Aorta (tissue), 5 donors: Measurements from ENCODE around the gene GPATCH3. TPM values are rescaled to one million over a fixed set of nuclear protein-coding genes. Genes with fewer than 3 reads are reported as not detected.

Source experiments
- ATAC-seq: fragments of 200-7000 bp; cut with Tn5 transposase; one replicate; pipeline ENCODE4 v1.9.1; 2022; ENCODE audit warnings: moderate library complexity; ENCODE audit not compliant: low FRiP score
- DNase-seq, 2 donors: peaks; one replicate each; pipeline ENCODE4 v3.0.0-alpha.2; 2020
- H3K27ac ChIP-seq, 2 donors: one replicate each; pipeline ENCODE4 v1.5.1; 2013; ENCODE audit warnings: low read length in 2 of 2, mild to moderate bottlenecking in 2 of 2, moderate library complexity in 2 of 2, control low read depth in 1 of 2, inconsistent platforms in 1 of 2, low read depth in 1 of 2
- H3K27me3 ChIP-seq, 2 donors: one replicate each; pipeline ENCODE4 v1.6.1; 2013; ENCODE audit warnings: control low read depth in 1 of 2, low read length in 1 of 2, mild to moderate bottlenecking in 1 of 2, moderate library complexity in 1 of 2; ENCODE audit not compliant: insufficient read depth in 2 of 2, control insufficient read depth in 1 of 2
- H3K36me3 ChIP-seq, 2 donors: one replicate each; pipeline ENCODE4 v1.6.1; 2013; ENCODE audit warnings: control low read depth in 1 of 2, low read length in 1 of 2, mild to moderate bottlenecking in 1 of 2; ENCODE audit not compliant: insufficient read depth in 2 of 2, control insufficient read depth in 1 of 2
- H3K4me1 ChIP-seq, 2 donors: one replicate each; pipeline ENCODE4 v1.6.1; 2013; ENCODE audit warnings: low read length in 2 of 2, control low read depth in 1 of 2, mild to moderate bottlenecking in 1 of 2, moderate library complexity in 1 of 2; ENCODE audit not compliant: insufficient read depth in 2 of 2, control insufficient read depth in 1 of 2
- H3K4me3 ChIP-seq, 2 donors: one replicate each; pipeline ENCODE4 v1.5.1; 2013; ENCODE audit warnings: low read length in 2 of 2, control low read depth in 1 of 2, mild to moderate bottlenecking in 1 of 2
- H3K9me3 ChIP-seq: one replicate; pipeline ENCODE4 v1.6.1; 2013; ENCODE audit warnings: mild to moderate bottlenecking, low read length; ENCODE audit not compliant: control insufficient read depth
- WGBS, 2 donors: extraction: QIAGEN DNeasy Blood & Tissue Kit; methylation state at CpG; one replicate each; pipeline ENCODE4 v1.1.7; 2013; 5-methylcytosine and 5-hydroxymethylcytosine counted together
- intact Hi-C, 2 donors: fragments of 100-400 bp; cut with DNase I; formaldehyde crosslinking; loops; one replicate each; pipeline versions ENCODE4 v1.14.2 to v1.15.0; 2022
- polyA plus RNA-seq, 2 donors: library from polyadenylated mRNA; stranded (reverse); fragments of 200-250 nt; gene quantifications; one replicate each; pipeline ENCODE4 v1.2.3, GENCODE V29; 2013
- total RNA-seq, 2 donors: library from RNA; stranded (reverse); fragmentation: NEBNext Ultra II Directional; extraction: Animal tissue kit (Norgen Biotek cat#: 25700); gene quantifications; one replicate each; pipeline ENCODE4 v1.2.1, GENCODE V29; 2021
- donor health status: healthy with polysubstance abuse.
- donor health status: Bipolar disorder and iron deficiency.
- donor health status: DM: no; HTN: no; CAD: no.
- donor health status: DM: no; HTN: no; CAD: no.
- donor health status: DM: yes; HTN: yes; CAD: no.

Gene GPATCH3
- total and polyA plus RNA-seq, 4 donors = 7.5 to 16.4 (median 11.2) TPM

- Histone ChIP-seq H3K4me3 (no peak overlapping the region), H3K9me3 (no peaks in the 10 kb centered on the region), H3K36me3 (no peaks in the 10 kb centered on the region), H3K27ac (no peak overlapping the region), H3K4me1 (no peaks in the 10 kb centered on the region), H3K27me3 (no peaks in the 10 kb centered on the region)
- ATAC-seq = no peak
- peak in 1 of 2 donors; percentile 50 for DNase-seq
- 59 to 65% methylated on average over 6 of the region's 6 CpGs for WGBS, 2 donors
- intact Hi-C loops = no loop called here
Measured at GRCh38 chr1:26907071-26907917, 7.0 kb upstream of the GPATCH3 start.

DNA sequence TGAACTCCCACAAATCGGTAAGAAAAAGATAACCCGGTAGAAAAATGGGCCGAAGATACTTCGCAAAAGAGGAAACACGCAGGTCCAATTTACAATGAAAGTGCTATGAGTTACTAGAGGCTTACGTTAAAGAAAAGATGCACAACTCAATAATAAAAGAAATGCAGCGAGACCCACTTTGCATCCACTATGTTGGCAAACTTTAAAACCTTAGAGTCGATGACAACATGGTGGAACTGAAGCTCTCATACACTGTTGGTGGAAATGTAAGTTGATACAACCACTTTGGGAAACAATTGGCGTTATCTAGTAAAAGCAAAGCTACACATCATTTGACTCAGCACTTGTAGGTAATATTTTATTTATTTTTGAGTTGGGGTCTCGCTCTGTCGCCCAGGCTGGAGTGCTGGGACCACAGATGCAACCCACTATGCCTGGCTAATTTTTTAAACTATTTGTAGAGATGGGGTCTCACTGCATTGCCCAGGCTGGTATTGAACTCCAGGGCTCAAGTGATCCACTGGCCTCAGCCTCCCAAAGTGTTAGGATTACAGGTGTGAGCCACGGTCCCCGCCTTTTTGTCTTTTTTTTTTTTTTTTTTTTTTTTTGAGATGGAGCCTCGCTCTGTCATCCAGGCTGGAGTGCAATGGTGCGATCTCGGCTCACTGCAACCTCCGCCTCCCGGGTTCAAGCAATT, 696 bp upstream of the GPATCH3 start:
- ATAC-seq (no peak), DNase-seq (no peak)
- H3K36me3 ChIP-seq = no peaks in the 10 kb centered on the region
- no peaks in the 10 kb centered on the region for H3K9me3 ChIP-seq
- no peaks in the 10 kb centered on the region for H3K27me3 ChIP-seq
- 62 to 69% methylated on average over 16 to 18 of the region's 18 CpGs for WGBS, 2 donors
- H3K27ac ChIP-seq = no peak overlapping the region
- intact Hi-C loops = no loop called here
- H3K4me1 ChIP-seq = no peaks in the 10 kb centered on the region
- peak overlapping the region; percentile 65 to 69 for H3K4me3 ChIP-seq

DNA sequence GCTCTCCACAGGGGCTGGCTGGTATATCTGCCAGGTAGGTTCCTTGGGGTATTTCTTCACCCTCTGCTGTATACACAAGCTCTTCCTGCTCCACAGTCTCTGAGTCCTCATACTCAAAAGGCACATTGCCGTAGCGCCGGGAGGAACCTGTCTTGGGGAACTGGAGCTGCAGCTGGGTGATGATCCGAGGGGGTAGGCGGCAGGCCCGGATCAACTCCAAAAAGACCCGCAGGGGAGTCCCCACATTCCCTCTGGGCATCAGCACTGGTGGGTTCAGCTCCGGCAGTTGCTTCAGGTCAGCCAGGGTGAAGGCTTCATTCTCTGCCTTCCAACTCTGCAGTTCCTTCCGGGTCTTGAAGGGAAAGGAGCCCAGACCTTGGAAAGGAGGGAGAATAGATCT, 2.9 kb downstream of the GPATCH3 start:
- Histone ChIP-seq H3K4me3 (no peak overlapping the region), H3K4me1 (no peaks in the 10 kb centered on the region), H3K36me3 (no peaks in the 10 kb centered on the region), H3K9me3 (no peaks in the 10 kb centered on the region), H3K27me3 (no peaks in the 10 kb centered on the region), H3K27ac (no peak overlapping the region)
- DNase-seq = no peak
- intact Hi-C loops = no loop called here
- WGBS, 2 donors = 90 to 96% methylated on average over 9 of the region's 9 CpGs
- no peak for ATAC-seq

DNA sequence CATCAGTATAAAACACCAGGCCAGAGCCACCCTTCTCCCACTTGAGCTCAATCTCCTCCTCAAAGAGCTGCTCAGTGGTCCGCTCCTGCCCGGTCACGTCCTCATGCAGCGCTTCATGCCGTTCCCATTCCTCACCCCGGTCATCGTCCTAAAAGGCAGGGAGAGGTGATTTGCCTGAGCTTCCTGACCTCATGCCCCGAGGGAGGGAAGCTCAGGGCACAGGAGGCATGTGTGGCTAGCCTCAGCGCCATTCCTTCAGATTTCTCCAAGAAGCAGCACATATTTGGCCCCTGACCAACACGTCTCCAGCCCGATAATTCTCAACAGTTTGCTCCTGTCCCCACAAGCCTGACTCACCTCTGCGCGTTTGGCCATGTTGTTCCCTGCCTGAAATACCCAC, 6.0 kb downstream of the GPATCH3 start:
- H3K4me1 ChIP-seq = no peaks in the 10 kb centered on the region
- no peak for DNase-seq
- WGBS, 2 donors = 90 to 91% methylated on average over 13 of the region's 13 CpGs
- intact Hi-C loops = no loop called here
- H3K27ac ChIP-seq = no peak overlapping the region
- H3K36me3 ChIP-seq = no peaks in the 10 kb centered on the region
- no peaks in the 10 kb centered on the region for H3K9me3 ChIP-seq
- no peak for ATAC-seq
- H3K4me3 ChIP-seq = no peak overlapping the region
- no peaks in the 10 kb centered on the region for H3K27me3 ChIP-seq

DNA sequence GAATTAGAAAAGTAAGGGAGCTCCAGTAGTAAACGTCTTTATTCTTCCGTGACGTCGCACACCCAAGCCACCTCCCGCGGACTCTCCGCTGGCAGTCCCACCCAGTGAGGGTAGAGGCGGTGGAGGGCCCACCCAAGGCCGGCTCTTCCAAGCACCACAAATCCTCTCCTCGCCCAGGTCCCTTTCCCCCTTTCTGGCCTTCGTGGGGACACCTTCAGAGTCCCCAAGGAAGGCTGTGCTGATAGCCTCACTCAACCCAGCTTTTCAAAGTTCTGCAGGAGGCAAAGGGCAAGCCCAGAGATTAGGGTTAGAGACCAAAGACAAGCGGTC, 9.8 kb downstream of the GPATCH3 start:
- H3K4me1 ChIP-seq = peaks cover 0 to 2% of the 10 kb centered on the region in 2 donors
- peaks cover 2 to 6% of the 10 kb centered on the region in 2 donors for H3K36me3 ChIP-seq
- 2 to 3% methylated on average over 12 of the region's 12 CpGs for WGBS, 2 donors
- H3K4me3 ChIP-seq = peak overlapping the region in 1 of 2 donors; percentile 50
- peak; percentile 47 for ATAC-seq
- DNase-seq = no peak
- no peaks in the 10 kb centered on the region for H3K9me3 ChIP-seq
- no peaks in the 10 kb centered on the region for H3K27me3 ChIP-seq
- intact Hi-C loops = no loop called here
- peak overlapping the region; percentile 38 to 92 for H3K27ac ChIP-seq

GRCh38 chr1:26889551-26890466, 10.5 kb downstream of the GPATCH3 start, which contains the start of gene GPN2:
GPN2 (minus strand) TSS chr1:26890283; CDS start chr1:26890096, 187 bp downstream.
- intact Hi-C loops = no loop called here
- ATAC-seq = peak; percentile 93
- no peaks in the 10 kb centered on the region for H3K27me3 ChIP-seq
- H3K4me3 ChIP-seq = peak within 1 kb of the TSS; percentile 50 to 51
- peak; percentile 88 to 93 for DNase-seq
- H3K36me3 ChIP-seq = peaks cover 2 to 9% of the 10 kb centered on the region in 2 donors
- peak within 1 kb of the TSS; percentile 46 to 92 for H3K27ac ChIP-seq
- H3K4me1 ChIP-seq = peaks cover 0 to 2% of the 10 kb centered on the region in 2 donors
- H3K9me3 ChIP-seq = no peaks in the 10 kb centered on the region
- WGBS, 2 donors = 1% methylated on average over 80 to 89 of the region's 89 CpGs

DNA sequence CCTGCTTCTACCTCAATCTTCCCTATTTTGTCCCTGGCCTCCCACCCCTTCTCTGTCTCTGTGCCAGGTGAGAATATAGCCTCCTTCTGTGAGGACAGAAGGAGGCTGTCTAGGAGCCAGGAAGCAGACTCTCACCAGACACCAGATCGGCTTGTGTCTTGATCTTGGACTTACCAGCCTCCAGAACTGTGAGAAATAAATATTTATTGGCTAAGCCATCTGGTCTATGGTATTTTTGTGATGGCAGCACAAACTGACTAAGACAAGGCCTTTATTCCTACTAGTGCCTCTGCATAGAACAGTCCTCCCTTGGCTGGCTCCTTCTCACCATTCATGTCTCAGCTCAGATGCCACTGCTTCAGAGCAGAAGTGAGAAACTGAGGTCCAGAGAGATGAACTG, 12.0 kb downstream of the GPATCH3 start:
- intact Hi-C loops = no loop called here
- DNase-seq (no peak), ATAC-seq (no peak)
- H3K36me3 ChIP-seq = peaks cover 7 to 9% of the 10 kb centered on the region in 2 donors
- no peak overlapping the region for H3K27ac ChIP-seq
- H3K4me1 ChIP-seq = peaks cover 0 to 2% of the 10 kb centered on the region in 2 donors
- no peak overlapping the region for H3K4me3 ChIP-seq
- no peaks in the 10 kb centered on the region for H3K27me3 ChIP-seq
- no peaks in the 10 kb centered on the region for H3K9me3 ChIP-seq
- 86 to 96% methylated on average over 1 of the region's 1 CpG for WGBS, 2 donors

GRCh38 chr1:26887125-26887524, 13.1 kb downstream of the GPATCH3 start:
- ATAC-seq = no peak

More at GRCh38 chr1:26887125-26887524, 13.1 kb downstream of the GPATCH3 start:
- H3K27ac ChIP-seq = no peak overlapping the region
- no peaks in the 10 kb centered on the region for H3K27me3 ChIP-seq
- H3K9me3 ChIP-seq = no peaks in the 10 kb centered on the region
- no peak overlapping the region for H3K4me3 ChIP-seq
- intact Hi-C loops = no loop called here
- H3K4me1 ChIP-seq = peaks cover 0 to 2% of the 10 kb centered on the region in 2 donors
- no peak for DNase-seq
- peaks cover 12% of the 10 kb centered on the region in 2 donors for H3K36me3 ChIP-seq
- WGBS, 2 donors = 67 to 68% methylated on average over 1 of the region's 1 CpG
